RWPE2 (cell line): ENCODE results near the gene HCFC1R1.

Experiments used
- ATAC-seq: fragments of 200-7000 bp; cut with Tn5 transposase; 3 replicates; pipeline ENCODE4 v1.9.1; 2021; ENCODE audit warnings: low read depth
- DNase-seq: peaks from one replicate; pipeline ENCODE4 v3.0.0-alpha.2; 2020; ENCODE audit warnings: low spot score
- H3K27ac ChIP-seq: fragments of 450-650 bp; 2 replicates; pipeline ENCODE4 v1.5.1; 2017; ENCODE audit warnings: mild to moderate bottlenecking; ENCODE audit not compliant: poor library complexity, severe bottlenecking
- H3K27me3 ChIP-seq: fragments of 250-450 bp; sonication (Bioruptor Pico); 2 replicates; pipeline ENCODE4 v1.5.1; 2021; ENCODE audit warnings: mild to moderate bottlenecking, moderate library complexity; ENCODE audit not compliant: insufficient read depth, poor library complexity, severe bottlenecking
- H3K36me3 ChIP-seq: fragments of 250-450 bp; sonication (Bioruptor Pico); 2 replicates; pipeline ENCODE4 v1.5.1; 2020; ENCODE audit warnings: low read depth, mild to moderate bottlenecking, moderate library complexity
- H3K4me1 ChIP-seq: fragments of 250-450 bp; sonication (Bioruptor Pico); 2 replicates; pipeline ENCODE4 v1.5.1; 2021; ENCODE audit warnings: mild to moderate bottlenecking, moderate library complexity; ENCODE audit not compliant: insufficient read depth, poor library complexity, severe bottlenecking
- H3K4me3 ChIP-seq: fragments of 250-450 bp; sonication (Bioruptor Pico); 2 replicates; pipeline ENCODE4 v1.5.1; 2021; ENCODE audit warnings: mild to moderate bottlenecking, moderate library complexity; ENCODE audit not compliant: severe bottlenecking
- H3K9me3 ChIP-seq: fragments of 250-450 bp; sonication (Bioruptor Pico); 2 replicates; pipeline ENCODE4 v1.5.1; 2021; ENCODE audit warnings: mild to moderate bottlenecking, moderate library complexity; ENCODE audit not compliant: severe bottlenecking
- CTCF ChIP-seq: fragments of 450-650 bp; IDR thresholded peaks from one replicate; pipeline ENCODE4 v1.5.1; 2017; ENCODE audit warnings: mild to moderate bottlenecking, moderate library complexity; ENCODE audit not compliant: poor library complexity, severe bottlenecking

Gene HCFC1R1

GRCh38 chr16:2979669-2980226 lies 44.0 kb downstream of the HCFC1R1 start:
- peaks cover 11% of the 10 kb centered on the region for H3K4me1 ChIP-seq
- peaks cover 41% of the 10 kb centered on the region for H3K36me3 ChIP-seq
- H3K27ac ChIP-seq, result peak overlapping the region; percentile 71
- no peaks in the 10 kb centered on the region for H3K27me3 ChIP-seq
- peak; percentile 12 for ATAC-seq
- DNase-seq, result no peak
- TF ChIP-seq CTCF, result no peak
- H3K9me3 ChIP-seq, result no peaks in the 10 kb centered on the region
- H3K4me3 ChIP-seq, result peak overlapping the region; percentile 74

- no peak for ATAC-seq
- Histone ChIP-seq H3K9me3 (no peaks in the 10 kb centered on the region), H3K36me3 (peaks cover 58% of the 10 kb centered on the region), H3K4me1 (peaks cover 5% of the 10 kb centered on the region), H3K27ac (peak overlapping the region; percentile 71), H3K27me3 (no peaks in the 10 kb centered on the region), H3K4me3 (no peak overlapping the region)
- no peak for DNase-seq
- no peak for TF ChIP-seq CTCF
Measured at GRCh38 chr16:2977440-2977839, 46.3 kb downstream of the HCFC1R1 start.

- Histone ChIP-seq H3K36me3 (peaks cover 63% of the 10 kb centered on the region), H3K4me1 (peaks cover 5% of the 10 kb centered on the region), H3K27ac (no peak overlapping the region), H3K4me3 (no peak overlapping the region), H3K9me3 (no peaks in the 10 kb centered on the region), H3K27me3 (no peaks in the 10 kb centered on the region)
- ATAC-seq (no peak), DNase-seq (no peak)
- no peak for TF ChIP-seq CTCF
Measured at GRCh38 chr16:2976673-2977072, 47.1 kb downstream of the HCFC1R1 start.

- no peak for ATAC-seq
- DNase-seq, result no peak
- Histone ChIP-seq H3K4me3 (no peak overlapping the region), H3K4me1 (peaks cover 5% of the 10 kb centered on the region), H3K27me3 (no peaks in the 10 kb centered on the region), H3K27ac (no peak overlapping the region), H3K9me3 (no peaks in the 10 kb centered on the region), H3K36me3 (peaks cover 68% of the 10 kb centered on the region)
- TF ChIP-seq CTCF, result no peak
Measured at GRCh38 chr16:2976201-2976600, 47.5 kb downstream of the HCFC1R1 start.

GRCh38 chr16:2975161-2975795 lies 48.5 kb downstream of the HCFC1R1 start:
- ATAC-seq (no peak), DNase-seq (no peak)
- Histone ChIP-seq H3K9me3 (no peaks in the 10 kb centered on the region), H3K36me3 (peaks cover 73% of the 10 kb centered on the region), H3K4me3 (no peak overlapping the region), H3K27ac (no peak overlapping the region), H3K4me1 (peaks cover 5% of the 10 kb centered on the region), H3K27me3 (no peaks in the 10 kb centered on the region)
- no peak for TF ChIP-seq CTCF
